ENCODE data around the gene GPR179. TPM values are rescaled to one million over a fixed set of nuclear protein-coding genes. Genes with fewer than 3 reads are reported as not detected.

GPR179 gene
- total RNA-seq, 1 experiment from 2014 or later = not detected

GRCh38 chr17:38328620-38329019, 15.1 kb downstream of the GPR179 start:
- H4K5ac ChIP-seq (ENCODE audit: insufficient read length, low read depth, low read length) = no peak overlapping the region
- no peak overlapping the region for H2BK5ac ChIP-seq (ENCODE audit: insufficient read length, low read length)
- H4K20me1 ChIP-seq (ENCODE audit: control insufficient read depth, insufficient read depth, insufficient read length) = no peaks in the 10 kb centered on the region
- H3K27me3 Mint-ChIP-seq (ENCODE audit: low read depth) = no peaks in the 10 kb centered on the region; the same call in 1 of the 2 replicates
- DNase-seq = no peak
- H3K27me3 ChIP-seq (ENCODE audit: insufficient read depth, low read length) = no peaks in the 10 kb centered on the region
- peaks cover 3 to 6% (median 3%) of the 10 kb centered on the region in 3 experiments; a peak in 5 of 7 replicates for H3K36me3 Mint-ChIP-seq (ENCODE audit: insufficient read depth in 1 of 3, low read depth in 3 of 3)
- peaks cover 32 to 37% of the 10 kb centered on the region in 2 experiments for H3K4me1 Mint-ChIP-seq
- H2BK12ac ChIP-seq (ENCODE audit: insufficient read length, low read depth, low read length) = no peak overlapping the region
- no peak overlapping the region for H3K27ac ChIP-seq (ENCODE audit: insufficient read length, low read depth, low read length)
- no peak overlapping the region for H3K9ac ChIP-seq (ENCODE audit: extremely low read depth, insufficient read length, low read length)
- WGBS (ENCODE audit: extremely low coverage, insufficient read length, low lambda C conversion rate) = no CpG with 5 or more reads among the region's 7 CpGs
- H2BK20ac ChIP-seq (ENCODE audit: low read depth, low read length, poor library complexity, severe bottlenecking) = no peak overlapping the region
- no peak overlapping the region for H4K8ac ChIP-seq (replicated peaks; ENCODE audit: insufficient read length, low read depth, low read length)
- no peaks in the 10 kb centered on the region for H3K79me2 ChIP-seq (ENCODE audit: insufficient read depth, low read length)
- H3K4ac ChIP-seq (ENCODE audit: low read depth, low read length) = no peak overlapping the region
- no peak overlapping the region for H3K56ac ChIP-seq (ENCODE audit: insufficient read length, low read depth, low read length)
- H4K91ac ChIP-seq (ENCODE audit: insufficient read length, low read depth, low read length) = no peak overlapping the region
- H3K18ac ChIP-seq (ENCODE audit: insufficient read length, low read depth, low read length) = no peak overlapping the region
- H3K9me3 ChIP-seq (ENCODE audit: control insufficient read depth, low read depth, low read length) = no peaks in the 10 kb centered on the region
- H3K14ac ChIP-seq (ENCODE audit: insufficient read depth, low read length) = no peak overlapping the region
- H3K23me2 ChIP-seq (ENCODE audit: insufficient read length, low read depth, low read length, poor library complexity, severe bottlenecking) = no peaks in the 10 kb centered on the region
- H2AFZ ChIP-seq (ENCODE audit: low read length) = no peak overlapping the region
- H3K23ac ChIP-seq (ENCODE audit: insufficient read length, low read depth, low read length) = no peak overlapping the region
- H3K9me3 Mint-ChIP-seq = no peaks in the 10 kb centered on the region
- no peak overlapping the region for H3K4me3 Mint-ChIP-seq
- no peak overlapping the region for H3K4me2 ChIP-seq (ENCODE audit: insufficient read depth, insufficient read length, low read length)
- H2BK120ac ChIP-seq (ENCODE audit: low read depth, low read length, poor library complexity, severe bottlenecking) = no peak overlapping the region
- H3K27ac Mint-ChIP-seq = peak overlapping the region in 2 of 3 experiments; percentile 4 to 32; a peak in 3 of 7 replicates
- H3K4me1 ChIP-seq (ENCODE audit: insufficient read depth, low read length) = peaks cover 3% of the 10 kb centered on the region; the same call in 1 of the 2 replicates
- H3T11ph ChIP-seq (ENCODE audit: low read length) = no peak overlapping the region
- H2AK5ac ChIP-seq (ENCODE audit: insufficient read length, low read length) = no peak overlapping the region
- no peak overlapping the region for H2BK15ac ChIP-seq (ENCODE audit: low read depth, low read length)
- no peak for TF ChIP-seq CTCF (conservative IDR thresholded peaks at IDR 0.05)
- H3K79me1 ChIP-seq (ENCODE audit: insufficient read depth, low read depth, low read length, poor library complexity, severe bottlenecking) = no peaks in the 10 kb centered on the region
